GM21825 (cell line): ENCODE measurements around the gene TNKS2.

Experiments
- ATAC-seq: cut with Tn5 transposase; IDR thresholded peaks from one replicate; pipeline ENCODE4 v1.9.1; 2021; ENCODE audit warnings: mild to moderate bottlenecking, moderate library complexity; ENCODE audit not compliant: unreplicated experiment

TNKS2 gene

GRCh38 chr10:91907914-91908336, 109.7 kb downstream of the TNKS2 start:
- no peak for ATAC-seq

GRCh38 chr10:91908337-91909116, 110.3 kb downstream of the TNKS2 start:
- peak; percentile 92 for ATAC-seq

- no peak for ATAC-seq
These were observed 111.0 kb downstream of the TNKS2 start, which contains the start of gene FGFBP3 for GRCh38 chr10:91909117-91909677. Gene FGFBP3, minus strand, starts transcription at chr10:91909486. Its CDS starts 517 bp downstream, at chr10:91908969.

GRCh38 chr10:91910467-91910866, 112.2 kb downstream of the TNKS2 start:
- ATAC-seq, result no peak
